IMR-90 (cell line): ENCODE measurements around the gene SNX14. TPM values are rescaled to one million over a fixed set of nuclear protein-coding genes. Genes with fewer than 3 reads are reported as not detected.

Experiments used
- ATAC-seq: fragments of 200-7000 bp; cut with Tn5 transposase; 2 replicates; pipeline ENCODE4 v1.9.1; 2020; ENCODE audit warnings: low read depth, mild to moderate bottlenecking, moderate library complexity
- BruUV-seq: library from RNA; stranded (reverse); fragments of 400-500 nt; replicated peaks from 2 replicates; lab custom pipeline; 2021; lab: Mats Ljungman, UMichigan
- CTCF ChIA-PET: fragments of 300-600 bp; formaldehyde crosslinking; extraction: SDS; loops from one replicate; lab custom pipeline; 2021; ENCODE audit warnings: antibody characterized with exemption; lab: Yijun Ruan, JAX
- POLR2A ChIA-PET: fragments of 300-600 bp; sonication (Branson Sonifier 250); formaldehyde crosslinking; loops from one replicate; lab custom pipeline; 2022; ENCODE audit warnings: antibody characterized with exemption; ENCODE audit not compliant: unreplicated experiment; lab: Charles Lee
- DNase-seq: peaks from one replicate; pipeline ENCODE4 v3.0.0; 2013
- H2AFZ ChIP-seq: replicated peaks from 2 replicates; pipeline ENCODE3; 2013; ENCODE audit warnings: low read length, mild to moderate bottlenecking; ENCODE audit not compliant: poor library complexity
- H2AK5ac ChIP-seq: 2 replicates; pipeline ENCODE4 v1.6.1; 2013; ENCODE audit warnings: low read depth, low read length, inconsistent platforms
- H2AK9ac ChIP-seq: replicated peaks from 2 replicates; pipeline ENCODE3; 2013; ENCODE audit warnings: mild to moderate bottlenecking, low read depth, low read length, moderate library complexity; ENCODE audit not compliant: poor library complexity
- H2BK120ac ChIP-seq: 2 replicates; pipeline ENCODE4 v1.6.1; 2013; ENCODE audit warnings: low read depth, low read length, inconsistent platforms
- H2BK15ac ChIP-seq: 3 replicates; pipeline ENCODE4 v1.6.1; 2013; ENCODE audit warnings: low read depth, low read length, inconsistent platforms
- H2BK20ac ChIP-seq: 2 replicates; pipeline ENCODE4 v1.6.1; 2013; ENCODE audit warnings: low read depth, mild to moderate bottlenecking, inconsistent platforms, low read length, moderate library complexity
- H2BK5ac ChIP-seq: 2 replicates; pipeline ENCODE4 v1.6.1; 2013; ENCODE audit warnings: mild to moderate bottlenecking, low read depth, low read length, inconsistent platforms; ENCODE audit not compliant: poor library complexity, severe bottlenecking
- H3K14ac ChIP-seq: replicated peaks from 2 replicates; pipeline ENCODE4 v1.6.1; 2013; ENCODE audit warnings: low read depth, low read length, inconsistent platforms
- H3K18ac ChIP-seq: 2 replicates; pipeline ENCODE4 v1.6.1; 2013; ENCODE audit warnings: low read depth, low read length, control low read depth
- H3K23ac ChIP-seq: 2 replicates; pipeline ENCODE4 v1.6.1; 2013; ENCODE audit warnings: low read depth, low read length, inconsistent platforms
- H3K27ac ChIP-seq: 2 replicates; pipeline ENCODE4 v1.5.1; 2013; ENCODE audit warnings: mild to moderate bottlenecking, control low read depth, low read length; ENCODE audit not compliant: insufficient read depth
- H3K27me3 ChIP-seq: 2 replicates; pipeline ENCODE4 v1.6.1; 2013; ENCODE audit warnings: low read length; ENCODE audit not compliant: control insufficient read depth, insufficient read depth
- H3K36me3 ChIP-seq: 2 replicates; pipeline ENCODE4 v1.6.1; 2013; ENCODE audit warnings: low read length, mixed read lengths; ENCODE audit not compliant: control insufficient read depth, insufficient read depth
- H3K4ac ChIP-seq: 2 replicates; pipeline ENCODE4 v1.6.1; 2013; ENCODE audit warnings: low read depth, low read length, inconsistent platforms
- H3K4me1 ChIP-seq: 2 replicates; pipeline ENCODE4 v1.6.1; 2013; ENCODE audit warnings: low read length, mixed read lengths; ENCODE audit not compliant: control insufficient read depth, insufficient read depth
- H3K4me2 ChIP-seq: 2 replicates; pipeline ENCODE4 v1.6.1; 2013; ENCODE audit warnings: low read depth, mild to moderate bottlenecking, control low read depth, low read length, moderate library complexity
- H3K4me3 ChIP-seq: 2 replicates; pipeline ENCODE4 v1.5.1; 2013; ENCODE audit warnings: low read depth, mild to moderate bottlenecking, control low read depth, low read length, moderate library complexity; ENCODE audit not compliant: insufficient read depth
- H3K56ac ChIP-seq: 2 replicates; pipeline ENCODE4 v1.6.1; 2013; ENCODE audit warnings: low read length, inconsistent platforms; ENCODE audit not compliant: insufficient read depth; ENCODE audit errors: extremely low read depth
- H3K79me1 ChIP-seq, 2 experiments: 2 replicates each; pipeline ENCODE4 v1.6.1; 2013; ENCODE audit warnings: low read length in 2 of 2, inconsistent platforms in 1 of 2, low read depth in 1 of 2
- H3K9ac ChIP-seq: 2 replicates; pipeline ENCODE4 v1.6.1; 2013; ENCODE audit warnings: low read depth, low read length, control low read depth
- H3K9me1 ChIP-seq: 2 replicates; pipeline ENCODE4 v1.6.1; 2013; ENCODE audit warnings: low read length, inconsistent platforms; ENCODE audit not compliant: insufficient read depth
- H3K9me3 ChIP-seq: 2 replicates; pipeline ENCODE4 v1.6.1; 2013; ENCODE audit warnings: low read length; ENCODE audit not compliant: control insufficient read depth, insufficient read depth
- H4K20me1 ChIP-seq: 2 replicates; pipeline ENCODE4 v1.6.1; 2013; ENCODE audit warnings: low read length, inconsistent platforms; ENCODE audit not compliant: insufficient read depth
- H4K5ac ChIP-seq: 2 replicates; pipeline ENCODE4 v1.6.1; 2013; ENCODE audit warnings: mild to moderate bottlenecking, low read depth, low read length, control low read depth
- H4K8ac ChIP-seq, 2 experiments: 2 replicates each; pipeline ENCODE4 v1.6.1; 2013; ENCODE audit warnings: low read depth in 2 of 2, low read length in 2 of 2, control low read depth in 1 of 2, inconsistent platforms in 1 of 2
- H4K91ac ChIP-seq: 2 replicates; pipeline ENCODE4 v1.6.1; 2013; ENCODE audit warnings: low read depth, low read length, inconsistent platforms; ENCODE audit not compliant: insufficient read depth
- CEBPB ChIP-seq: IDR thresholded peaks from 2 replicates; pipeline ENCODE4 v1.6.1; 2012; ENCODE audit warnings: low read depth, low read length, improper control_type of control experiment
- NFE2L2 ChIP-seq: fragments of 150-350 bp; IDR thresholded peaks from 2 replicates; pipeline ENCODE4 v1.6.1; 2016; ENCODE audit warnings: low read depth, mild to moderate bottlenecking, low read length
- WGBS, 2 experiments: methylation state at CpG; one replicate each; pipeline versions ENCODE4 v1.1.5 to v1.1.7; 2013; ENCODE audit warnings: missing lambda C conversion rate in 2 of 2; ENCODE audit not compliant: insufficient read length in 1 of 2; ENCODE audit errors: extremely low coverage in 2 of 2; 5-methylcytosine and 5-hydroxymethylcytosine counted together
- dilution Hi-C: fragments of 300-500 bp; cut with HindIII; formaldehyde crosslinking; loops from one replicate; pipeline ENCODE4 v1.14.3; 2018; ENCODE audit warnings: low sequenced_read_pairs; ENCODE audit not compliant: unreplicated experiment
- in situ Hi-C: fragments of 300-500 bp; cut with MboI; formaldehyde crosslinking; loops from 3 replicates; pipeline ENCODE4 v1.14.3; 2019; ENCODE audit warnings: low sequenced_read_pairs, inconsistent platforms, mixed read lengths
- intact Hi-C: fragments of 100-400 bp; cut with micrococcal nuclease; formaldehyde crosslinking; loops from 2 replicates; pipeline ENCODE4 v1.10.0; 2022
- polyA plus RNA-seq, 3 experiments: library from polyadenylated mRNA; depleted of rRNA; stranded (reverse); fragments of >200 nt; gene quantifications; 2 replicates each; pipeline ENCODE4 v1.2.3, GENCODE V29; 2012; ENCODE audit warnings: low replicate concordance in 1 of 3
- total RNA-seq: library from RNA; depleted of rRNA; stranded (reverse); fragments of >200 nt; gene quantifications from 2 replicates; pipeline ENCODE4 v1.2.3, GENCODE V29; 2012

The SNX14 gene
- total and polyA plus RNA-seq, 2 of the 4 experiments (the other 2 are of a cell fraction), result 39.9 to 61.8 TPM

- Histone ChIP-seq H3K9me1 (peaks cover 18% of the 10 kb centered on the region), H3K27ac (no peak overlapping the region), H4K91ac (no peak overlapping the region), H3K4ac (no peak overlapping the region), H3K9me3 (no peaks in the 10 kb centered on the region), H3K36me3 (peaks cover 20% of the 10 kb centered on the region), H3K14ac (no peak overlapping the region), H3K23ac (no peak overlapping the region), H3K79me1 (peaks cover 29 to 50% of the 10 kb centered on the region in 2 experiments), H2BK120ac (no peak overlapping the region), H4K20me1 (no peaks in the 10 kb centered on the region), H2AK5ac (no peak overlapping the region), H3K4me2 (no peak overlapping the region), H2BK20ac (no peak overlapping the region), H4K5ac (no peak overlapping the region), H3K9ac (no peak overlapping the region), H2BK15ac (no peak overlapping the region), H2BK5ac (no peak overlapping the region), H3K27me3 (no peaks in the 10 kb centered on the region), H2AK9ac (no peak overlapping the region), H3K18ac (no peak overlapping the region), H2AFZ (no peak overlapping the region), H3K56ac (no peak overlapping the region), H4K8ac (no peak overlapping the region), H3K4me1 (peaks cover 3% of the 10 kb centered on the region; the same call in 1 of the 2 replicates), H3K4me3 (no peak overlapping the region)
- ATAC-seq (no peak), DNase-seq (no peak)
- ChIA-PET POLR2A (no interaction called here), CTCF (interaction anchor here (1.2 kb wide), 1 partner anchor 34 kb away, joined by 3 read pairs; no protein-coding TSS in a partner anchor)
- intact Hi-C loops (no loop called here), dilution Hi-C loops (no loop called here), in situ Hi-C loops (loop anchor here (5.0 kb wide), 1 partner anchor 133 kb away; no protein-coding TSS in a partner anchor)
- no TSS peak for BruUV-seq
- 60% methylated on average over 1 of the region's 5 CpGs; no CpG with 5 or more reads in 1 of the 2 experiments for WGBS, 2 experiments
- TF ChIP-seq CEBPB, result no peak
- TF ChIP-seq NFE2L2, result no peak
These were observed 108.7 kb downstream of the SNX14 start for GRCh38 chr6:85484948-85485347.
